HG02763 (cell line): Measurements from ENCODE around the gene PPP1R3A.
"Not testable (repeated sequence)": the region's sequence is repeated elsewhere in the genome, so short reads cannot be mapped to it uniquely, and the experiment has no call there.

ENCODE experiments used
- ATAC-seq: cut with Tn5 transposase; IDR thresholded peaks from one replicate; pipeline ENCODE4 v1.9.1; 2021; ENCODE audit warnings: mild to moderate bottlenecking, moderate library complexity; ENCODE audit not compliant: unreplicated experiment

Gene PPP1R3A, protein sequence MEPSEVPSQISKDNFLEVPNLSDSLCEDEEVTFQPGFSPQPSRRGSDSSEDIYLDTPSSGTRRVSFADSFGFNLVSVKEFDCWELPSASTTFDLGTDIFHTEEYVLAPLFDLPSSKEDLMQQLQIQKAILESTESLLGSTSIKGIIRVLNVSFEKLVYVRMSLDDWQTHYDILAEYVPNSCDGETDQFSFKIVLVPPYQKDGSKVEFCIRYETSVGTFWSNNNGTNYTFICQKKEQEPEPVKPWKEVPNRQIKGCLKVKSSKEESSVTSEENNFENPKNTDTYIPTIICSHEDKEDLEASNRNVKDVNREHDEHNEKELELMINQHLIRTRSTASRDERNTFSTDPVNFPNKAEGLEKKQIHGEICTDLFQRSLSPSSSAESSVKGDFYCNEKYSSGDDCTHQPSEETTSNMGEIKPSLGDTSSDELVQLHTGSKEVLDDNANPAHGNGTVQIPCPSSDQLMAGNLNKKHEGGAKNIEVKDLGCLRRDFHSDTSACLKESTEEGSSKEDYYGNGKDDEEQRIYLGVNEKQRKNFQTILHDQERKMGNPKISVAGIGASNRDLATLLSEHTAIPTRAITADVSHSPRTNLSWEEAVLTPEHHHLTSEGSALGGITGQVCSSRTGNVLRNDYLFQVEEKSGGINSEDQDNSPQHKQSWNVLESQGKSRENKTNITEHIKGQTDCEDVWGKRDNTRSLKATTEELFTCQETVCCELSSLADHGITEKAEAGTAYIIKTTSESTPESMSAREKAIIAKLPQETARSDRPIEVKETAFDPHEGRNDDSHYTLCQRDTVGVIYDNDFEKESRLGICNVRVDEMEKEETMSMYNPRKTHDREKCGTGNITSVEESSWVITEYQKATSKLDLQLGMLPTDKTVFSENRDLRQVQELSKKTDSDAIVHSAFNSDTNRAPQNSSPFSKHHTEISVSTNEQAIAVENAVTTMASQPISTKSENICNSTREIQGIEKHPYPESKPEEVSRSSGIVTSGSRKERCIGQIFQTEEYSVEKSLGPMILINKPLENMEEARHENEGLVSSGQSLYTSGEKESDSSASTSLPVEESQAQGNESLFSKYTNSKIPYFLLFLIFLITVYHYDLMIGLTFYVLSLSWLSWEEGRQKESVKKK

DNA sequence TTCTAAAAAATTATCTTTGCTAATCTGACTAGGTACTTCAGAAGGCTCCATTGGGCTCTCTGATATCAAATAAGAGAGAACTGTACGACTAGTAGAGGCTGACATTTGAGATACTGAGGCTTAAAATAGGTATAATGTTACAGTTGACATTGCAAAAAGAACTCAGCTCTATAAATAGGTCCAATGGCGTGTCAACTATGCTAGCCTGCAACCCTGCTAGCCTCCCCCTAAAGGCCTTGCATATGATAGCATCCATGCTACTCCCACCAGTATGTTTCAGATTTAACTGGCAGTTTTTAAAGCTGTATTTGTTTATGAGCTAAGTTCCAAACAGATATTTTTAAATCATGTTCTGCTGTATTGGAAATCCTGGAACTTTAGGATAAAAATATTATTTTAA is at the start of gene PPP1R3A:
TSS of gene PPP1R3A (minus strand) at position 64 of the 400 bp plus-strand sequence. CDS start at position 51, 13 bp downstream.
- ATAC-seq: no peak

DNA sequence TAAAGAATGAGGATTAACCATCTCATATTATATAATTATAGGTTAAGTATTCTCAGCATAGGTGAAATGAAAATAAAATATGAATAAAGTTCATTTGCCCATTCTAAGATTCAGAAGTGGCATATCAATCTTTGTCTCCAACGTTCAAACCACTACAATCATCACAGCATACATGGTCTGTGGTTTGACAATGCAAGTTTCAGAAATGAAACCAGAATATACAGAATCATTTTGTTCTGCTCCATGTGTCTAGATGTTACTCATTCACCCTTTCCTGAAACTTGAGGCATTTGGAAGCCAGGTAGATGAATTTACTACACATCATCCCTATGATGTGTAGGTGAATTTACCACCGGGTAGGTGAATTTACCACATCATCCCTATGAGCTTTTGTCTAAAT is 44.5 kb upstream of the PPP1R3A start:
- ATAC-seq: no peak

DNA sequence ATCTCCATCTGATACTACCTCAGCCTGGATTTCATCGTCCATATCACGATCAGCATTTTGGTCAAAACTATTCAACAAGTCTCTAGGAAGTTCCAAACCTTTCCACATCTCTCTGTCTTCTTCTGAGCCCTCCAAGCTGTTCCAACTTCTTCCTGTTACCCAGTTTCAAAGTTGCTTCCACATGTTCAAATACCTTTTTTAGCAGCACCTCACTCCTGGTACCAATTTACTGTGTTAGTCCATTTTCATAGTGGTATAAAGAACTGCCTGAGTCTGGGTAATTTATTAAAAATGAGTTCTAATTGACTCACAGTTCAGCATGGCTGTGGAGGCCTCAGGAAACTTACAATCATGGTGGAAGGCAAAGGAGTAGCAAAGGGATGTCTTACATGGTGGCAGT is 41.1 kb upstream of the PPP1R3A start:
- ATAC-seq: no peak

DNA sequence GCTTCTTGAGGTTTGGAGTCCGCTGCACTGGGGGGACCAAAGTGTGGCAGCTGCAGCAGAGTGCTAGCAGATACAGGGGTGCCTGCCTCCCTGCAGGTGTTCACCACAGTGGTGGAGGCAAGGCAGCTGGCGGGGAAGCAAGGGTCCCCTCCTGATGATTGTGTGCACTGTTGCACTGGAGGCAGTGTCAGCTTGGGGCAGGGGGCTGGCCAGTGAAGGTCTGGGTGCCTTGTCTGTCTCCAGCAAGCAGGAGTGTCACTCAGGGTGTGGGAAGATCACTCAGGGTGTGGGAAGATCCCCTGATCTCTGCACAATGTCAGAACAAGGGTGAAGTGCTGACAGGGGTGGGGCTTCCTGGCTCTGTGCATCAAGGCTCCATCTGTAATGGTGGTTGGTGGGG is 36.3 kb upstream of the PPP1R3A start:
- ATAC-seq: no peak

DNA sequence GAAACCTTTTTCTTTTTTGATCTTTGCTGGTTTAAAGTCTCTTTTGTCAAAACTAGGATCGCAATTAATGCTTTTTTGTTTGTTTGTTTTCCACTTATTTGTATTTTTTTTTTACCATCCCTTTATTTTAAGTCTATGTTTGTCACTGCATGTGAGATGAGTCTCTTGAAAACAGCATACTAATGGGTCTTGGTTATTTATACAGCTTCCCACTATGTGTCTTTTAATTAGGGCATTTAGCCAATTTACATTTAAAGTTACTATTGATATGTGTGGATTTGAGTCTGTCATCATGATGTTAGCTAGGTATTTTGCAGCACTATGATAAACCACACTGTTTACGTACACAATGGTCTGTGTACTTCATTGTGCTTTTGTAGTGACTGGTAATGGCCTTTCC is 34.7 kb upstream of the PPP1R3A start:
- no peak for ATAC-seq

DNA sequence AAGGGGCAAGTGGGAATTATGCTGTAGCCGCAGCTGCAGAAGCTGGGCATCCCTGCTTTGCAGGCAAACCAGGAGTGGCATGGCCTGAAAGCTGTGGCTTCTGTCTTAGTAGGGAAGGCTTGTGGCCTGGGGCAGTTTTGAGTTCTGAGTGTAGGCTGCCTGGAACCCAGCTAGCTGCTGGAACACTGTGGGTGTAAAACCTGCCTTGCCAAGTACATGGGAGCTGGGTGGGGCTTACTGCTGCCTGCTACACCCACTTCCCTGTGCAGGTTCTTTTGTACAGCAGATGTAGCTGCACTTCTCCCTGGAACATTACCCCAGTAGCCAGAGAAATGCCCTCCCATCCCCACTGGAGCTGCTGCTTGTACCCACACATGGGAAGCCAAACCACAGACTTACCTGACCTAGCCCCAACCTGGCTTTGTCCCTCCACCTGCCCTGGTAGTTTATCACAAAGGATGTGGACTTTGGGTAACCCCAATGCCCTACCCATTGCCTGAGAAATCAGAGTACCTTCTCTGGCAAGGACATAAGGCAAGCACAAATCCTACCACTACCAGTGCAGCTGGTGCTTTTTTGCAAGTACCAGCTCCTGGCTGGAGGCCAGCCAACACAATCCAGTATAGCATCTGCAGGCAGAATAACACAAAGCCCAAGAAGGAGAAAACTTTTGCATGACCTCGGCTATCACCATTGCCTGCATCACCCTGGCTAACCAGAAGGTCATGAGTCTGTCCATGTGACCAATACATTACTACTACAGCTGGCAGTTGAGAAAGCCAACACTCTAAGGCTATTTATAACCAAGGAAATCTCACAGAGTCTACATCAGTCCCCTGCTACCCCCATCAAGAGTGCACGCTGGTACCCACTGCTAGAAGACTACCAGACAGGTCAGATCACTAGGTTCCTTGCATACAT is 26.5 kb upstream of the PPP1R3A start:
- no peak for ATAC-seq

DNA sequence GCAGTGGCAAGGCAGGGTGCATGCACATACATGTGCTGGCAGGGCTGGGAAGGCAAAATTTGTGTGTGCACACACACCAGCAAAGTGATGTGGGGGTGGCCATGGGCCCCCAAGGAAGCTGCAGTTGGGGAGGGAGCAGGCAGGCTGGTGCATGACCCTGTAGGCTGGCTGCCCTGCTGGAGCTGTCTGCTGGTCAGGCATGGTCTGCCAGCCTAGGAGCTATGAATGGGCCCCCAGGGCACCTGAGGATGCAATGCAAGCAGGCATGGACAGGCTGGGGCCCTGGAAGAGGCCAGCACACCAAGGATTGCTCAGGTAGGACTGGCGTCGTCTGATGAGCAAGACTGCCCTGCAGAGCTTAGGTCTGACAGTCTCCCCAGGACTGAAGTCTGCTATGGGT is 18.2 kb upstream of the PPP1R3A start:
- no peak for ATAC-seq

DNA sequence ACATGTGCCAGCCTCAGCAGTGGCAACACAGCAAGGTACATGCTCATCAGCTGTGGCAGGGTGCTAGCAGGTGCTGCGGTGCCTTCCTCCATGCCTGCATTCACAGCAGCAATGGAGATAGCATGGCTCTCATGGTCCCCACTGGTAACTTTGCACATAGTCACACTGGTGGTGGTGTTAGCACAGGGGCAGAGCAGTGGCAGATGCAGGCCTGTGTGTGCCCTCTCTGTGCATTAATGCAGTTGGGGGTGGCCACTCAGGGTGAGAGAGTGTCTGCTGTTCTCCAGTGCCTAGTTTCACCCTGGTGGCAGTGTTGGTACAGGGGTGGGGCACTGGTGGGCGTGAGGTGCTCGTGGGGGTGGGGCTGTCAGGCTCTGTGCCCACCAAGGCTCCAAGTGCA is 17.7 kb upstream of the PPP1R3A start:
- ATAC-seq: no peak

DNA sequence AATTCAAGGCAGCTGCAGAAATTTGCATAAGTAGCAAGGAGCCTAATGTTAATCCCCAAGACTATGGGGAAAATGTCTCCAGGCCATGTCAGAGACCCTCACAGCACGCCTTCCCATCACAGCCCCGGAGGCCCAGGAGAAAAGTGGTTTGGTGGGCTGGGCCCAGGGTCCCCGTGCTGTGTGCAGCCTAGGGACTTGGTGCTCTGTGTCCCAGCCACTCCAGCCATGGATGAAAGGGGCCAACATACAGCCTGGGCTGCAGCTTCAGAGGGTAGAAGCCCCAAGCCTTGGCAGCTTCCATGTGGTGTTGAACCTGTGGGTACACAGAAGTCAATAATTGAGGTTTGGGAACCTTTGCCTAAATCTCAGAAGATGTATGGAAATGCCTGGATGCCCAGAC is 10.6 kb upstream of the PPP1R3A start:
- ATAC-seq: not testable (repeated sequence)

DNA sequence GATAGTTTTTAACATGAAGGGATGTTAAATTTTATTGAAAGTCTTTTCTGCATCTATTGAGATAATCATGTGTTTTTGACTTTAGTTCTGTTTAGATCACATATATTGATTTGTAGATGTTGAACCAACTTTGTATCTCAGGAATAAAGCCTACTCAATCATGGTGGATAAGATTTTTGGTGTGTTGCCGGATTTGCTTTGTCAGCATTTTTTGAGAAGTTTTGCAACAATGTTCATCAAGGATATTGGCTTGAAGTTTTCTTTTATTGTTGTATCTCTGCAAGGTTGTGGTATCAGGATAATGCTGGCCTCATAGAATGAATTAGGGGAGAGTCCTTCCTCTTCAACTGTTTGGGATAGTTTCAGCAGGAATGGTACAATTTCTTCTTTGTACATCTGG is 9.3 kb upstream of the PPP1R3A start:
- ATAC-seq: no peak

DNA sequence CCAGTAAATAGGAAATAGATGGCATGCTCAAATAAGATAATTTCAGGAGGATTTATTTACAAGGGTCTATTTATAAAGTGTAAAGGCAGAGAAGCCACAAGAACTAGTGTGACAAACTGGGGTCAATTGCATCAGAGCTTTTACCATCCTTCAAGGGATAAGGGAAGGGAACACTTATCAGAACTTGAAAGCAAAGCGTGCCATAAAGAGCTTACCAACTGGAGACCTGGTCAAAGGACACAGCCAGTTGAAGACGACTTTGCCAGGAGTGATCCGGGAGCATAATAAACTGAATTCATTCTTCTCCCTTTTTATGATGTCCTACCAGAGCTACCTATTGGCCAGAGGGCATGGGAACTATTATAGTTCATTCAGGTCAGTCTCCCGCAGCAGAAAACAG is 3.2 kb upstream of the PPP1R3A start:
- ATAC-seq: no peak

DNA sequence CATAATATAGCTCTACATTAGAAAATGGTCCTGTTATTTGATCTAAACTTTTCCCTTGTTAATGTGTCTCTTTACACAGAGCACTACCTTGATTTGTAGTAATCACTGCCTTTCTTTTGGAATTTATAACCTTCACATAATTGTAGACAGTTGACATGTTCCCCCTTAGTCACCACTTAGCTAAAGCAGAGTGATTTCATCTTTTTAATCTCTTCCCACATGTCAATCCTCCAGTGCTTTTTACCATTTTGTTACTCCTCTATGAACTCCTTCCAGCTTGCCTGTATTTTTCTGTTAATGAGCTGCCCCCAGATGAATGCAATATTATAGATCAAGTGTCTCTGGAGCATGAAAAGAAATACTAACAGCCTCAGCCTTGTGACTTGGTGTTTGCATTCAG is 2.6 kb upstream of the PPP1R3A start:
- ATAC-seq: no peak

DNA sequence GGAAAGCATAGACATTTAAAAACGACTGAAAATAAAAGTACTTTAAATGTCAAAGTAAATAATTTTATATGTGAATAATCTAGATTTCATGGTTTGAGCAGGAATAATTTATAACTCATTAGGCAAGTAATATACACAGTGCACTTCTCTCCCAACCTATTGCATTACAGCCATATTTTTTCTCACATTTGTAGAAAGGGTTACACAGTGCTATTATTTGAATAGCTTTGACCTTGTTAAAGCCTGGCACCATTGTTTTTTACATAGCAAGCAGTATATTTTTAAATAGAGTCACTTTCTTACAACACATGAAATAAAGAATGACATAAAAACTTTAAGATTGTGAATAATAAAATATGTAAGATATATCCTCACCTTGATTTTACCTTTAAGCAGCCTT is 969 bp downstream of the PPP1R3A start:
- no peak for ATAC-seq

DNA sequence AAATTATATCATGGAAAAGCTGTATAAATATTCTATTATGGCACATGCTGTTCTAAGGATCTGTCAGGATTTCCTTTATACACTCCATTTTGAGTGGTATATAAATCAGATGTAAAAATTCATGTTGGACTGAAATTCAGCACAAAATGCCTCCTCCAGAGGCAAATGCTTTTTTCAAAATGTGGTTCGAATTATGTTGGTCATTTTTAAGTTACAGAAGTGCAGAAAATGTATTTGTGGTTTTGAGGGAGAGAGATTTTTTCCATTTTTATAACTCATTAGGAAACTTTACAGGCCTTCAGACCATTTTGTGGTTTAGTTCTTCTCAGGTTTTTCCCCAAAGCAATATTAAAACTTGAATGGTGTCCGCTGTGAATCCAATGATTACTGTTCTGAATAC is 2.9 kb downstream of the PPP1R3A start:
- no peak for ATAC-seq

DNA sequence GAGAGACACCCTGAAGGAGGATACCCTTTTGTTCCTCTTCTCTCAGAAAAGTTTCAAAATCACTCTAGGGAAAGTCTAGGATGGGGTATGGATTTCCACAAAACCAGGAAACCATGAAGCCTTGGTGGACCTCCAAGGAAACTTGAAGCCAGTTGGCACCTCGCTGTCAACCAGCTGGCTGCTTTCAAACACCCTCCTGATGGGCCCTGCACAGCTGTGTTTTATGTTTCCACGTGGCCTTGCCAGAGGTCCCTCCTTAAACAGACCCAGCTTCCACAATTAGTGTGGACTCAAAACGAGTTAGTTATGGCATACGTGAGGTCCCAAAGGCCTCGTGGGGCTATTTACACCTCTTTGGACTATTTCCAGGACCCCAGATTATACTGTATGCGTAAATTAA is 5.9 kb downstream of the PPP1R3A start:
- ATAC-seq: no peak

DNA sequence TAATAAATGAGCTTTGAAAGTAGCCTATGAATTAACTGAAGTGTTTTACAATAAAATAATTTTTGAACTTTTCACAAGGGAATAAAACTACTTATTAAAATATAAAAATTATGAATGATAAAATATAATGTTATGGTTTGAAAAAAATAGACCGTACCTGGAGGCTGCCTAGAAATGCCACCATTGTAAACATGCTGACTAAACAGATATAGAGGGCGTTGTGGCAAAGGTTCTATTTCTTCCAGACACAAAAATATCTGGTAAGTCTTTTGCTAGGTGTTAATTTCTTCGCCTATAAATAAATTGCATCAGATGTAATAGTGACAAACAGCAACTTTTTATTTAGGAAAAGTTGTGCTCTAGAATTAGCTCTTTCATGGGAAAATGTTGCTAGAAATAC is 11.2 kb downstream of the PPP1R3A start:
- no peak for ATAC-seq

DNA sequence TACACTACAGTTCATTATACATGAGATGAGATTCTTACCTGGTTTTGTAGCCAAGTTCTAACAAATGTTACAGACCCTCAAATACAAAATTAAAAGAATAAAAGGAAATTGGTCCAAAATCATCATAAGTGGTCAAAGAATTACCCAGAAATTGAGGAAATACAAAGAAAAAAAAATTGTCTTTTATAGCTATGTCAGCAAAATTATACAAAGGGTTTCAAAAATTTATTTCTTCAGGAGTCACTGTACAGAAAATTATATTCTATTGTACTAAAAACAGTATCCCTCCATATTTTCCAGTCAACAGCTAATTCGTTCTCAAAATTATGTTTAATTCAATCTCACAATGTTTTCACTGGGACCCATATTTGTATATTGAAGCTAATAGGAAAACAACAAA is 14.3 kb downstream of the PPP1R3A start:
- no peak for ATAC-seq

DNA sequence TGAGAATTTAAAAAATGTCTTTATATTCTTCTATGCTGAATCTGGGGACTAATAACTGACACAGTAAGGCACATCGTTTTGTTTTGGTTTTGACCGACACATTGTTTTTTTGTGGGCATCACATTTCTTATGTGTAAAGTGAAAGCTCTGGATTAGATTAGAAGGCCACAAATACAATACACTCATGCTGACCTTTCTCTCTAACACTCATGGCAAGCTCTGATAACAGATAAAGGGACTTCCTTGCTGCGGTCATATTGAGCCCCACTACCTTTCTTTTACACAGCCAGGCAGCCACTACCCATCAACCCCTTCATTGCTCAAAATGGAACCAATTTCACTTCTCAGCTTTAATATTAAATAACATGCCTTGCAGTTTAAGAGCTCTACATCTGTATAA is 26.0 kb downstream of the PPP1R3A start:
- ATAC-seq: no peak

DNA sequence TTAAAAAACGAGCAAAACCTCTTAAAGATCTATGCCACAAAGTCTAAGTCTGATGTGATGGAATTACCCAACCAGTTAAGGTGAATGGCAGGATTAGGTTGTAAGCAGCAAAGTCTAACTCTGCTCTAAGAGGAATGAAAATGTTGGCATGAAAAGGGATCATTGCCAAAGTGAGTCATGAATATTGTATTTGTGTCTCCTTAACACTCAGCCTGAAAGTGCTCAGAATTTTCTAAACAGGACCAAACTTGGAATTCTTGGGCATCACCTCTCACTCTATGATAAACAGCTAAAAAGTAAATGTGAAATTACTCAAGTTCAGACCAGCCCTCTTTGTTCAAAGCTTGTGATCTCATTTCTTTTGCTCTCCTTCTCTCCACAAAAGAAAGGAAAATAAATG is 27.0 kb downstream of the PPP1R3A start:
- ATAC-seq: no peak

DNA sequence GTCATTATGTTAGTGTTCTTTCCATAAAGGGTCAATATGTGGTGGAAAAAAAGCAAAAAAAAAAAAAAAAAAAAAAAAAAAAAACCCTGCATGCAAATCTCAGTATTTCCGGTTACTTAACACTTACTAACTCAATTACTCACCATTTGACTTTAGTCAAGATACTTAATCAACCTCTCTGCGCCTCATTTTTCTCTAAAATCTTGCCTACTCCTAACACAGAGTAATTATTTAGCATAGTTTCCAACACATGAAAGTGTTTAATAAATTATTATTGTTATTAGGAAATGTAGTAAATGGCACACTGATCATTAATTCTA is 27.8 kb downstream of the PPP1R3A start:
- no peak for ATAC-seq
